NCI-H510A treated with DMSO at 0.1 percent for 48 hours (cell line): Measurements from ENCODE around the gene ZNF343.

Experiments used
- DNase-seq: peaks from one replicate; lab custom pipeline; 2025; lab: John Stamatoyannopoulos, UW

The ZNF343 gene

DNA sequence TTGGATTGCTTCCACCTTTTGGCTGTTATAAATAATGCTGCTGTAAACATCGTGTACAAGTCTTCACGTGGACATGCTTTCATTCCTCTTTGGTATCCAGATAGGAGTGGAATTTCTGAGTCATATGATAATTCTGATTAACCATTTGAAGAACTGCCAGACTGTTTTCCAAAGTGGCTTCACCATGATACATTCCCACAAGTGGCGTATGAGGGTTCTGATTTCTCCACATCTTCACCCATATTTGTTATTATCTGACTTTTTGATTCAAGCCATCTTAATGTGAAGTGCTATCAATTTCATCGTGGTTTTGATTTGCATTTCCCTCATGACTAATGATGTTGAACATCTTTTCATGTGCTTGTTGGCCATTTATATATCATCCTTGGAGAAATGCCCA lies 35.2 kb downstream of the ZNF343 start:
- no peak for DNase-seq

DNA sequence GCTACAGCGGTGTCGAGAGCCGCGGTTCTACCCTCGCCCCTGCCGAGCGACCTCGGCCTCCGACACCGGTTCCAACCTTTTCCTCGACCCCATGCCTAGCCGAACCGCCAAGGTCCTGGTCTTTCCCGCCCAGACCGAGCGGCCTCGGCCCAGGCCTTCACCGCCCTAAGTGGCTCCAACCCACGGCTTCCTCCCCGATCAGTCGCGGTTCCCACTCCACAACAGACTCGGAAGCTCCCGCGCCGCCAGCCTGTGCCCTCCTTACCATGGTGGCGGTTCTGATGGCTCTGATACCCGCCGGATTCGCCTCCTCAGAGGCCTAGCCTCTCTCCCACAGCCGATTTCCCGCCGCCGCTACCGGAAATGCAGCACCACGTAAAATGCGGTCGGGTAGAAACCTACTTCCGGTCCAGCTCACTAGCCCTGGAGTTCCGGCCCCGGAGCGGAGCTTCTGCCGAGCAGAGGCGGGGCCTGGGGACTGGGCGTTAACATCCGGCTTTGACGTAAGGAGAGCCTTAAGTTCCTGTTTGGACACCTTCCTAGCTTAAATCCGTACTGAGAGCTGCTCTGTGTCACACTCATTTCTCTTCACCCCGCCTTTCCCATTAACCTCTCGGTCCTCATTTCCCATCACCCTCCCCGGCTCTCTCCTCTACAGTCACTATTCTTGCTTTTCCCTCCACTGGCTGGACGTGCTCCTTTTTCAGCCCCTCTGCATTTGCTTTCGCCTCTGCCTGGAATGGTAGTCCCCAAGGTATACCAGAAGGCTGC lies 38.1 kb downstream of the ZNF343 start, which contains the start of gene SNRPB:
TSS of gene SNRPB (minus strand) at position 367 of the 771 bp plus-strand sequence. CDS start at position 268, 99 bp downstream.
- DNase-seq = peak; percentile 99

GRCh38 chr20:2469991-2470422 lies 38.7 kb downstream of the ZNF343 start:
- DNase-seq = peak; percentile 67

GRCh38 chr20:2468581-2469407 lies 39.9 kb downstream of the ZNF343 start:
- DNase-seq = no peak

- no peak for DNase-seq
Measured at GRCh38 chr20:2467412-2467811, 41.3 kb downstream of the ZNF343 start.

DNA sequence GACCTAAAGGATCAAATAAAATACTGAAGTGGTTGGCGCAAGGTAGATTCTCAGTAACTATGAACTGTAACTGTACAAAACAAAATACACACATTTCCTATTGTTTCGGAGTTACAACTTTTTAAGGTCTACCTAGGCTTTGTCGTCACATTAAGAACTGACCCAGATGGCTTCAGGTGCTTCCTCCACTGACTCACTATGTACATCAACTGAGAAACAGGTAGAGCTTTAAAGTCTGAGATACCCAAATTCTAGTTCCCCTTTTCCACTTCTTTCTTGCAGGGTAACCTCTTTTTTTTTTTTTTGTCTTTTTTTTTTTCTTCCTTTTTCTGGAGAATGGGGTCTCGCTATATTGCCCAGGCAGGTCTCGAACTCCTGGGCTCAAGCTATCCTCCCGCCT lies 43.6 kb downstream of the ZNF343 start:
- DNase-seq = no peak

GRCh38 chr20:2463616-2464365 lies 44.9 kb downstream of the ZNF343 start:
- DNase-seq = no peak

GRCh38 chr20:2462484-2462883 lies 46.2 kb downstream of the ZNF343 start:
- no peak for DNase-seq

GRCh38 chr20:2460752-2461424 lies 47.8 kb downstream of the ZNF343 start:
- DNase-seq = no peak

DNA sequence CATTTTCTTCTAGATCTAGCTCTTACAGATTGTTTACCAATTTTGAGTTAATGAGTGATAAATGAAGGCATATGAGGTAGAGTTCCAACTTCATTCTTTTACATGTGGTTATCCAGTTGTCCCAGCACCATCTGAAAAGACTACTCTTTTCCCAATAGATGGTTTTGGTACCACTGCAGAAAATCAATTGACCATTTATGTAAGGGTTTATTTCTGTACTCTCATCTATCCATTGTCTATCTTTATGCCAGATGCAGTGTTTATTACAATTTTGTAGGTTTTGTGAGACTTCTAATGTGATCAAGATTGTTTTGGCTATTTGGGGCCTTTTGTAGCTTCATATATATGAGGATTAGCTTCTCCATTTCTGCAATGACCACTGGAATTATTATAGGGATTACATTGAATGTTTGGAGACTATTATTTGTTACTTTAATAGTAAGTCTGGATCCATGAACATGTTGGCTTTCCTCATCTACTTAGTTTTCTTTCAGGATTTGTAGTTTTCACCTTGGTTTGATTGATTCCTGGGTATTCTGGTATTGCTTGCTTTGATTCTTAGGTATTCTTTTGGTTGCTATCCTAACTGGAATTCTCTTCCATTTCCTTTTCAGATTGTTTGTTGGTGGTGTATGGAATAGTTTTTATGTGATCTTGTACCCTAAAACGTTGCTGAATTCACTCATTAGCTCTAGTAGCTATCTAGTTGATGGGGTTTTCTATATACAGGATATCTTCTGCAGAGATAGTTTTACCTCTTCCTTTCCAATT lies 48.5 kb downstream of the ZNF343 start:
- DNase-seq = no peak

DNA sequence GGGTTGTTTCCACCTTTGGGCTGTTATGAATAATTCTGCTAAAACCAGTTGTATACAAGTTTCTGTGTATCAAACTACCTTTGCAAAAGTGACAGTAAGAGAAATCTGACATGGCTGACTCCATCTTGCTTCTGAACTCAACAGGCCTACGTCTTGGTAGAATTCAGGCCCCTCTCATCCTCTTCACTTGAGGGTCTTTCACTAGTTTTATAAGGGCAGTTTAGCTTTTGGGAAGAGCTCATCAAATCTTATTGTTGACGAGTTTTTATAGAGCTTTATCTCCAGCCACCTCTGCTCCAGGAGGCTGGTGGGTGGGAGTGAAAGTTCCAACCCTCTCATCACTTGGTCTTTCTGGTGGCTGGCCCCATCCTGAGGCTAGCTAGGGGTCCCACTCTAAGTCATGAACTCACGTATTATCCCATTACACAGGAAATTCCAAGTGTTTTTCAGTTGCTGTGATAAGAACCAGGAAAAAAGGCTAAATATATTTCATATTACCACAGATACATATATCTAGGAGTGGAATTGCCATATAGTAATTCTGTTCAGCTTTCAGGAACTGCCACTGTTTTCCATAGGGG lies 49.7 kb downstream of the ZNF343 start:
- no peak for DNase-seq

GRCh38 chr20:2455771-2456497 lies 52.8 kb downstream of the ZNF343 start:
- no peak for DNase-seq

- no peak for DNase-seq
Measured at GRCh38 chr20:2453792-2454191, 54.9 kb downstream of the ZNF343 start.

DNA sequence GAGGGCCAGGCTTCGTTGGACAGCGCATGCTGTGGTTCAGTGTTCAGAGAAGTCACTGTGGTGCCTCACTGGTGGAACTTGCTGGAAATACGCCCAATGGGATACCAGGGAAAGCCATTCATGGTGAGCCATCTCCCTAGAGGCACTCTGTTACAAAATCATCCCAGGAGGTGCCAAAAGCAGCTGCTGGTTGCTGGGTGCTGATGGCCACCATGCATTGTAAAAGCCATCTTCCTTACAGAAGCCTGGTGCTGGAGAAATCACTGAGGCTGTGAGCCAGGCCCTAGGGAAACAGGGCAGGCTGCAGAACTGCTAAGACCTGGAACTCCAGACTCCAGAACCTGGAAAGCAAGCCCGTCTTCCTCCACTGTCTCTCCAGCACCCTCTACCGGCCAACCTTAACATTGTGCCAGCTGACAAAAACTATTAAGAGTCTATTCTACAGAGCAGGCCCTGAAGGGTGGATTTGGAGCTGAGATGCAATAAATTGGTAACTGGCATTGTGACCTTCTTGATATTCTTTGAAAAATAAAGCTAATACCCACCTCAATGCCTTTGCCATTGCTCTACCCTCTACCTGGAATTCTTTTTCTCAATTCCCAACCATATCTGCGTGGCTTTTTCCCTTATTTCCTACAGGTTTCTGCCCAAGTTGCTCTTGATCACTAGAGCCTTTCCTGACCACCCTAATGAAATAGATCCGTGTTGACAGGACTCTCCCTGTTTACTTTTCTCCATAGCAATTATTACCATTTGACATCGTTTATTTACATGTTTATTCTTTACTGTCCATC lies 56.6 kb downstream of the ZNF343 start:
- peak; percentile 78 for DNase-seq

- no peak for DNase-seq
Measured at GRCh38 chr20:2451422-2451821, 57.3 kb downstream of the ZNF343 start.

DNA sequence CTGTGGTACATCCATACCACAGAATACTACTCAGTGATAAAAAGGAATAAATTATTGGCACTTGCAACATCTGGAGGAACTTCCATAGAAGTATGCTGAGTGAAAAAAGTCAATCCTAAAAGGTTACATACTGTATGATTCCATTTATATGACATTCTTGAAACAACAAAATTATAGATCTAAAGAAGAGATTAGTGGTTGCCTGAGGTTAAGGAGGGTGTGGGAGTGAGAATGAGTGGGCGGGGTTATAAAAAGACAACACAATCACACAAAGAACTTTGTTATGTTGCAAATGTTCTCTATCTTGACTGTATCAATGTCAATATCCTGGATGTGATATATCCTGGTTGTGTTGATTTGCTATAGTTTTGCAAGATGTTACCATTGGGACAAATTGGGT lies 59.3 kb downstream of the ZNF343 start:
- no peak for DNase-seq

DNA sequence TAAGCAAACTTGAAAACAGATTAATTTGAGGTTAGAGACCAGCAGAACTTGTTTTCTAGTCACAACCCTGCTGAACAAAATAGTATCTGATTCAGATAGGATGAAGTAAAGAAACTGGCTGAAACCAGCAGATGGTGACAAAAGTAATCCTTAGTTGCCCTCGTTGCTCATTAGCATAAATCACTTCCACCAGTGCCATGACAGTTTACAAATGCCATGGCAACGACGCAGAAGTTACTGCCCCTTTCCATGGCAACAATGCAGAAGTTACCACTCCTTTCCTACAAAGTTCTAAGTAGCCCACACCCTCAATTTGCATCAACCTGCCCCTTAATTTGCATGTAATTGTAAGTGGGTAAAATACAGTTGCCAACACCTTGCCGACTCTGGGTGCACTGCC lies 61.9 kb downstream of the ZNF343 start:
- DNase-seq = no peak
